IMR-90 (cell line): ENCODE data around the gene CEP41. TPM values are rescaled to one million over a fixed set of nuclear protein-coding genes. Genes with fewer than 3 reads are reported as not detected.

Source experiments
- ATAC-seq: fragments of 200-7000 bp; cut with Tn5 transposase; 2 replicates; pipeline ENCODE4 v1.9.1; 2020; ENCODE audit warnings: low read depth, mild to moderate bottlenecking, moderate library complexity
- BruUV-seq: library from RNA; stranded (reverse); fragments of 400-500 nt; replicated peaks from 2 replicates; lab custom pipeline; 2021; lab: Mats Ljungman, UMichigan
- CTCF ChIA-PET: fragments of 300-600 bp; formaldehyde crosslinking; extraction: SDS; loops from one replicate; lab custom pipeline; 2021; ENCODE audit warnings: antibody characterized with exemption; lab: Yijun Ruan, JAX
- POLR2A ChIA-PET: fragments of 300-600 bp; sonication (Branson Sonifier 250); formaldehyde crosslinking; loops from one replicate; lab custom pipeline; 2022; ENCODE audit warnings: antibody characterized with exemption; ENCODE audit not compliant: unreplicated experiment; lab: Charles Lee
- DNase-seq: peaks from one replicate; pipeline ENCODE4 v3.0.0; 2013
- H2AFZ ChIP-seq: replicated peaks from 2 replicates; pipeline ENCODE3; 2013; ENCODE audit warnings: low read length, mild to moderate bottlenecking; ENCODE audit not compliant: poor library complexity
- H2AK5ac ChIP-seq: 2 replicates; pipeline ENCODE4 v1.6.1; 2013; ENCODE audit warnings: low read depth, low read length, inconsistent platforms
- H2AK9ac ChIP-seq: replicated peaks from 2 replicates; pipeline ENCODE3; 2013; ENCODE audit warnings: mild to moderate bottlenecking, low read depth, low read length, moderate library complexity; ENCODE audit not compliant: poor library complexity
- H2BK120ac ChIP-seq: 2 replicates; pipeline ENCODE4 v1.6.1; 2013; ENCODE audit warnings: low read depth, low read length, inconsistent platforms
- H2BK15ac ChIP-seq: 3 replicates; pipeline ENCODE4 v1.6.1; 2013; ENCODE audit warnings: low read depth, low read length, inconsistent platforms
- H2BK20ac ChIP-seq: 2 replicates; pipeline ENCODE4 v1.6.1; 2013; ENCODE audit warnings: low read depth, mild to moderate bottlenecking, inconsistent platforms, low read length, moderate library complexity
- H2BK5ac ChIP-seq: 2 replicates; pipeline ENCODE4 v1.6.1; 2013; ENCODE audit warnings: mild to moderate bottlenecking, low read depth, low read length, inconsistent platforms; ENCODE audit not compliant: poor library complexity, severe bottlenecking
- H3K14ac ChIP-seq: replicated peaks from 2 replicates; pipeline ENCODE4 v1.6.1; 2013; ENCODE audit warnings: low read depth, low read length, inconsistent platforms
- H3K18ac ChIP-seq: 2 replicates; pipeline ENCODE4 v1.6.1; 2013; ENCODE audit warnings: low read depth, low read length, control low read depth
- H3K23ac ChIP-seq: 2 replicates; pipeline ENCODE4 v1.6.1; 2013; ENCODE audit warnings: low read depth, low read length, inconsistent platforms
- H3K27ac ChIP-seq: 2 replicates; pipeline ENCODE4 v1.5.1; 2013; ENCODE audit warnings: mild to moderate bottlenecking, control low read depth, low read length; ENCODE audit not compliant: insufficient read depth
- H3K27me3 ChIP-seq: 2 replicates; pipeline ENCODE4 v1.6.1; 2013; ENCODE audit warnings: low read length; ENCODE audit not compliant: control insufficient read depth, insufficient read depth
- H3K36me3 ChIP-seq: 2 replicates; pipeline ENCODE4 v1.6.1; 2013; ENCODE audit warnings: low read length, mixed read lengths; ENCODE audit not compliant: control insufficient read depth, insufficient read depth
- H3K4ac ChIP-seq: 2 replicates; pipeline ENCODE4 v1.6.1; 2013; ENCODE audit warnings: low read depth, low read length, inconsistent platforms
- H3K4me1 ChIP-seq: 2 replicates; pipeline ENCODE4 v1.6.1; 2013; ENCODE audit warnings: low read length, mixed read lengths; ENCODE audit not compliant: control insufficient read depth, insufficient read depth
- H3K4me2 ChIP-seq: 2 replicates; pipeline ENCODE4 v1.6.1; 2013; ENCODE audit warnings: low read depth, mild to moderate bottlenecking, control low read depth, low read length, moderate library complexity
- H3K4me3 ChIP-seq: 2 replicates; pipeline ENCODE4 v1.5.1; 2013; ENCODE audit warnings: low read depth, mild to moderate bottlenecking, control low read depth, low read length, moderate library complexity; ENCODE audit not compliant: insufficient read depth
- H3K56ac ChIP-seq: 2 replicates; pipeline ENCODE4 v1.6.1; 2013; ENCODE audit warnings: low read length, inconsistent platforms; ENCODE audit not compliant: insufficient read depth; ENCODE audit errors: extremely low read depth
- H3K79me1 ChIP-seq, 2 experiments: 2 replicates each; pipeline ENCODE4 v1.6.1; 2013; ENCODE audit warnings: low read length in 2 of 2, inconsistent platforms in 1 of 2, low read depth in 1 of 2
- H3K9ac ChIP-seq: 2 replicates; pipeline ENCODE4 v1.6.1; 2013; ENCODE audit warnings: low read depth, low read length, control low read depth
- H3K9me1 ChIP-seq: 2 replicates; pipeline ENCODE4 v1.6.1; 2013; ENCODE audit warnings: low read length, inconsistent platforms; ENCODE audit not compliant: insufficient read depth
- H3K9me3 ChIP-seq: 2 replicates; pipeline ENCODE4 v1.6.1; 2013; ENCODE audit warnings: low read length; ENCODE audit not compliant: control insufficient read depth, insufficient read depth
- H4K20me1 ChIP-seq: 2 replicates; pipeline ENCODE4 v1.6.1; 2013; ENCODE audit warnings: low read length, inconsistent platforms; ENCODE audit not compliant: insufficient read depth
- H4K5ac ChIP-seq: 2 replicates; pipeline ENCODE4 v1.6.1; 2013; ENCODE audit warnings: mild to moderate bottlenecking, low read depth, low read length, control low read depth
- H4K8ac ChIP-seq, 2 experiments: 2 replicates each; pipeline ENCODE4 v1.6.1; 2013; ENCODE audit warnings: low read depth in 2 of 2, low read length in 2 of 2, control low read depth in 1 of 2, inconsistent platforms in 1 of 2
- H4K91ac ChIP-seq: 2 replicates; pipeline ENCODE4 v1.6.1; 2013; ENCODE audit warnings: low read depth, low read length, inconsistent platforms; ENCODE audit not compliant: insufficient read depth
- BHLHE40 ChIP-seq: fragments of 150-350 bp; IDR thresholded peaks from 2 replicates; pipeline ENCODE4 v1.6.1; 2016; ENCODE audit warnings: mild to moderate bottlenecking, low read depth, low read length
- CEBPB ChIP-seq: IDR thresholded peaks from 2 replicates; pipeline ENCODE4 v1.6.1; 2012; ENCODE audit warnings: low read depth, low read length, improper control_type of control experiment
- CHD1 ChIP-seq: IDR thresholded peaks from 2 replicates; pipeline ENCODE4 v1.6.1; 2012; ENCODE audit warnings: low read depth, low read length, improper control_type of control experiment
- FOS ChIP-seq: fragments of 150-350 bp; IDR thresholded peaks from 2 replicates; pipeline ENCODE4 v1.6.1; 2016; ENCODE audit warnings: low read depth, low read length
- MAZ ChIP-seq: IDR thresholded peaks from 2 replicates; pipeline ENCODE4 v1.6.1; 2012; ENCODE audit warnings: low read depth, mild to moderate bottlenecking, low read length, improper control_type of control experiment, moderate library complexity, borderline replicate concordance
- MXI1 ChIP-seq: IDR thresholded peaks from 2 replicates; pipeline ENCODE4 v1.6.1; 2012; ENCODE audit warnings: low read depth, mild to moderate bottlenecking, low read length, moderate library complexity, borderline replicate concordance
- NFE2L2 ChIP-seq: fragments of 150-350 bp; IDR thresholded peaks from 2 replicates; pipeline ENCODE4 v1.6.1; 2016; ENCODE audit warnings: low read depth, mild to moderate bottlenecking, low read length
- POLR2A ChIP-seq: IDR thresholded peaks from 2 replicates; pipeline ENCODE4 v1.6.1; 2012; ENCODE audit warnings: mild to moderate bottlenecking, low read depth, low read length
- RAD21 ChIP-seq: IDR thresholded peaks from 2 replicates; pipeline ENCODE4 v1.6.1; 2012; ENCODE audit warnings: low read length, improper control_type of control experiment
- RCOR1 ChIP-seq: IDR thresholded peaks from 2 replicates; pipeline ENCODE4 v1.6.1; 2012; ENCODE audit warnings: mild to moderate bottlenecking, low read length, improper control_type of control experiment; ENCODE audit not compliant: insufficient replicate concordance
- RFX5 ChIP-seq: IDR thresholded peaks from 2 replicates; pipeline ENCODE4 v1.8.0; 2012; ENCODE audit warnings: low read depth, mild to moderate bottlenecking, low read length, moderate library complexity
- SMC3 ChIP-seq: fragments of 150-350 bp; IDR thresholded peaks from 2 replicates; pipeline ENCODE4 v1.6.1; 2016; ENCODE audit warnings: low read depth, mild to moderate bottlenecking, antibody characterized with exemption, low read length, moderate library complexity
- WGBS, 2 experiments: methylation state at CpG; one replicate each; pipeline versions ENCODE4 v1.1.5 to v1.1.7; 2013; ENCODE audit warnings: missing lambda C conversion rate in 2 of 2; ENCODE audit not compliant: insufficient read length in 1 of 2; ENCODE audit errors: extremely low coverage in 2 of 2; 5-methylcytosine and 5-hydroxymethylcytosine counted together
- dilution Hi-C: fragments of 300-500 bp; cut with HindIII; formaldehyde crosslinking; loops from one replicate; pipeline ENCODE4 v1.14.3; 2018; ENCODE audit warnings: low sequenced_read_pairs; ENCODE audit not compliant: unreplicated experiment
- in situ Hi-C: fragments of 300-500 bp; cut with MboI; formaldehyde crosslinking; loops from 3 replicates; pipeline ENCODE4 v1.14.3; 2019; ENCODE audit warnings: low sequenced_read_pairs, inconsistent platforms, mixed read lengths
- intact Hi-C: fragments of 100-400 bp; cut with micrococcal nuclease; formaldehyde crosslinking; loops from 2 replicates; pipeline ENCODE4 v1.10.0; 2022
- polyA plus RNA-seq, 3 experiments: library from polyadenylated mRNA; depleted of rRNA; stranded (reverse); fragments of >200 nt; gene quantifications; 2 replicates each; pipeline ENCODE4 v1.2.3, GENCODE V29; 2012; ENCODE audit warnings: low replicate concordance in 1 of 3
- total RNA-seq: library from RNA; depleted of rRNA; stranded (reverse); fragments of >200 nt; gene quantifications from 2 replicates; pipeline ENCODE4 v1.2.3, GENCODE V29; 2012
- TF ChIP-seq, protein P1 (sequence below): fragments of 150-350 bp; IDR thresholded peaks from 2 replicates; pipeline ENCODE4 v1.6.1; 2016; ENCODE audit warnings: low read depth, mild to moderate bottlenecking, low read length, moderate library complexity, borderline replicate concordance
- TF ChIP-seq, protein P2 (sequence below): conservative IDR thresholded peaks from 2 replicates; pipeline ENCODE4 v1.5.1; 2012; ENCODE audit warnings: mild to moderate bottlenecking, low read depth, low read length, improper control_type of control experiment
- TF ChIP-seq, protein P3 (sequence below): fragments of 150-350 bp; IDR thresholded peaks from 2 replicates; pipeline ENCODE4 v1.6.1; 2017; ENCODE audit warnings: mild to moderate bottlenecking, antibody characterized with exemption, low read length, low read depth

Gene CEP41
- total and polyA plus RNA-seq, 2 of the 4 experiments (the other 2 are of a cell fraction) = 12.2 to 21.9 TPM

DNA sequence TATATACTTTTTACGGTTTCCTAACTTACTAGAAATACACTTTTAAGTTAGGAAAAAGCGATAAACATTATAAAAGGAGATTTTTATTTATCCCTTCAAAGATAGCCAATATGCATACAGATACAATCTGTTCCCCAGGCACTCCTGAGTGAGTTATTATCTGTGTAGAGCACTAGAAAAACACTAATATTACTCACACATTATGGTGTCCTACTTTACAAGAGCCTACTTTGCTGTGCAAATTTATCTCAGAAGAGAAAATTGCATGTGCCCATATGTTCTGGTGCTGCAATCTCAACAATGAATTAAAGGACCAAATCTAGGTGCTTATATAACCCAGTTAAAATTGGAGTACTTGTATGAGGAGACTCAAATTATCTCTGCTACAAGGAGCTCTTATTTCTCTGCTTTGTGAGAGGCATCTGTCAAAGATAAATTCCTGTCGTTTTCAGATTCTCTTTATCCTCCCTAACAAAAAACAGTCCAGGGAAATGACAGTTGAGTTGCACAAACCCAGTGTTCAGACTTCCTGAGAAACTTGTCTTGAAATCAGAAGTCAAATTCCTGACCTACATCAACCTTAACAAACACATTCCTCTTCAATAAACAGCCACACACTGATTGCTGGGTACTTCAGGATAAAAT lies 31.6 kb downstream of the CEP41 start:
- Histone ChIP-seq H4K8ac (peak overlapping the region in 1 of 2 experiments; percentile 5; a peak in 2 of 4 replicates), H2AFZ (no peak overlapping the region), H3K23ac (no peak overlapping the region), H3K9me3 (no peaks in the 10 kb centered on the region), H3K56ac (no peak overlapping the region; the same call in 1 of the 2 replicates), H4K5ac (no peak overlapping the region; the same call in 1 of the 2 replicates), H2AK9ac (no peak overlapping the region), H3K9ac (no peak overlapping the region; the same call in 1 of the 2 replicates), H3K4me3 (no peak overlapping the region), H3K4me2 (peak overlapping the region; percentile 11; the same call in 1 of the 2 replicates), H2BK15ac (no peak overlapping the region), H3K4ac (peak overlapping the region; percentile 5; the same call in 1 of the 2 replicates), H3K4me1 (peaks cover 4% of the 10 kb centered on the region), H3K36me3 (0 out of 2 replicates have a peak, but pooled peaks cover 3% of the 10 kb centered on the region), H4K20me1 (no peaks in the 10 kb centered on the region), H3K27me3 (no peaks in the 10 kb centered on the region), H2BK120ac (0 out of 2 replicates have a peak overlapping the region, but pooled peaks have one; percentile 94), H3K9me1 (peaks cover 5% of the 10 kb centered on the region), H2BK20ac (0 out of 2 replicates have a peak overlapping the region, but pooled peaks have one; percentile 9), H2BK5ac (peak overlapping the region; percentile 66), H3K14ac (no peak overlapping the region), H4K91ac (no peak overlapping the region), H3K27ac (no peak overlapping the region), H2AK5ac (no peak overlapping the region), H3K79me1 (no peaks in the 10 kb centered on the region; a peak in 1 of 4 replicates), H3K18ac (peak overlapping the region; percentile 7; the same call in 1 of the 2 replicates)
- POLR2A ChIA-PET = no interaction called here
- in situ Hi-C loops = no loop called here
- WGBS, 2 experiments = no CpG with 5 or more reads among the region's 3 CpGs
- peak; percentile 80 for ATAC-seq
- DNase-seq = peak; percentile 31
- dilution Hi-C loops = no loop called here
- intact Hi-C loops = no loop called here
- CTCF ChIA-PET = no interaction called here
- no TSS peak for BruUV-seq
- TF ChIP-seq CHD1 (no peak), CEBPB (no peak), FOS (no peak), NFE2L2 (no peak), POLR2A (no peak), MXI1 (no peak), RCOR1 (no peak), RFX5 (no peak), BHLHE40 (no peak), SMC3 (no peak), MAZ (no peak), RAD21 (no peak)
- TF ChIP-seq, protein P1, sequence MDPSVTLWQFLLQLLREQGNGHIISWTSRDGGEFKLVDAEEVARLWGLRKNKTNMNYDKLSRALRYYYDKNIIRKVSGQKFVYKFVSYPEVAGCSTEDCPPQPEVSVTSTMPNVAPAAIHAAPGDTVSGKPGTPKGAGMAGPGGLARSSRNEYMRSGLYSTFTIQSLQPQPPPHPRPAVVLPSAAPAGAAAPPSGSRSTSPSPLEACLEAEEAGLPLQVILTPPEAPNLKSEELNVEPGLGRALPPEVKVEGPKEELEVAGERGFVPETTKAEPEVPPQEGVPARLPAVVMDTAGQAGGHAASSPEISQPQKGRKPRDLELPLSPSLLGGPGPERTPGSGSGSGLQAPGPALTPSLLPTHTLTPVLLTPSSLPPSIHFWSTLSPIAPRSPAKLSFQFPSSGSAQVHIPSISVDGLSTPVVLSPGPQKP = no peak
- TF ChIP-seq, protein P2, sequence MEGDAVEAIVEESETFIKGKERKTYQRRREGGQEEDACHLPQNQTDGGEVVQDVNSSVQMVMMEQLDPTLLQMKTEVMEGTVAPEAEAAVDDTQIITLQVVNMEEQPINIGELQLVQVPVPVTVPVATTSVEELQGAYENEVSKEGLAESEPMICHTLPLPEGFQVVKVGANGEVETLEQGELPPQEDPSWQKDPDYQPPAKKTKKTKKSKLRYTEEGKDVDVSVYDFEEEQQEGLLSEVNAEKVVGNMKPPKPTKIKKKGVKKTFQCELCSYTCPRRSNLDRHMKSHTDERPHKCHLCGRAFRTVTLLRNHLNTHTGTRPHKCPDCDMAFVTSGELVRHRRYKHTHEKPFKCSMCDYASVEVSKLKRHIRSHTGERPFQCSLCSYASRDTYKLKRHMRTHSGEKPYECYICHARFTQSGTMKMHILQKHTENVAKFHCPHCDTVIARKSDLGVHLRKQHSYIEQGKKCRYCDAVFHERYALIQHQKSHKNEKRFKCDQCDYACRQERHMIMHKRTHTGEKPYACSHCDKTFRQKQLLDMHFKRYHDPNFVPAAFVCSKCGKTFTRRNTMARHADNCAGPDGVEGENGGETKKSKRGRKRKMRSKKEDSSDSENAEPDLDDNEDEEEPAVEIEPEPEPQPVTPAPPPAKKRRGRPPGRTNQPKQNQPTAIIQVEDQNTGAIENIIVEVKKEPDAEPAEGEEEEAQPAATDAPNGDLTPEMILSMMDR = no peak
- TF ChIP-seq, protein P3, sequence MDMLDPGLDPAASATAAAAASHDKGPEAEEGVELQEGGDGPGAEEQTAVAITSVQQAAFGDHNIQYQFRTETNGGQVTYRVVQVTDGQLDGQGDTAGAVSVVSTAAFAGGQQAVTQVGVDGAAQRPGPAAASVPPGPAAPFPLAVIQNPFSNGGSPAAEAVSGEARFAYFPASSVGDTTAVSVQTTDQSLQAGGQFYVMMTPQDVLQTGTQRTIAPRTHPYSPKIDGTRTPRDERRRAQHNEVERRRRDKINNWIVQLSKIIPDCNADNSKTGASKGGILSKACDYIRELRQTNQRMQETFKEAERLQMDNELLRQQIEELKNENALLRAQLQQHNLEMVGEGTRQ = no peak
